ENCODE results near the gene TCP11.

TCP11 gene

GRCh38 chr6:35141007-35141655, at the start of gene TCP11:
TSS of gene TCP11 (minus strand) at chr6:35141339. CDS start at chr6:35140870, 469 bp downstream.
- no peak within 1 kb of the TSS for H3K27ac ChIP-seq (ENCODE audit: low read length)
- H3K27me3 ChIP-seq (ENCODE audit: control insufficient read depth, insufficient read depth, low read length): no peaks in the 10 kb centered on the region; the same call in 1 of the 2 replicates
- no peaks in the 10 kb centered on the region for H3K36me3 ChIP-seq (ENCODE audit: control insufficient read depth, insufficient read depth, low read length)
- H3K4me1 ChIP-seq (ENCODE audit: control insufficient read depth, insufficient read depth, low read length): no peaks in the 10 kb centered on the region; the same call in 1 of the 2 replicates
- no peak for DNase-seq (ENCODE audit: low read depth, low spot score)
- H3K9me3 ChIP-seq (ENCODE audit: control insufficient read depth, insufficient read depth, low read length): no peaks in the 10 kb centered on the region
- H3K4me3 ChIP-seq (ENCODE audit: low read length): no peak within 1 kb of the TSS
- no CpG with 5 or more reads among the region's 69 CpGs for WGBS (ENCODE audit: insufficient coverage, insufficient read length)

- Histone ChIP-seq H3K9me3 (ENCODE audit: control insufficient read depth, insufficient read depth, low read length) (no peaks in the 10 kb centered on the region), H3K4me1 (ENCODE audit: control insufficient read depth, insufficient read depth, low read length) (peaks cover 6% of the 10 kb centered on the region; the same call in 1 of the 2 replicates), H3K27me3 (ENCODE audit: control insufficient read depth, insufficient read depth, low read length) (no peaks in the 10 kb centered on the region; the same call in 1 of the 2 replicates), H3K27ac (ENCODE audit: low read length) (no peak overlapping the region), H3K4me3 (ENCODE audit: low read length) (no peak overlapping the region), H3K36me3 (ENCODE audit: control insufficient read depth, insufficient read depth, low read length) (no peaks in the 10 kb centered on the region; the same call in 1 of the 2 replicates)
- DNase-seq (ENCODE audit: low read depth, low spot score): no peak
These were observed 49.2 kb upstream of the TCP11 start for GRCh38 chr6:35190306-35190705.

GRCh38 chr6:35188886-35189285, 47.7 kb upstream of the TCP11 start:
- H3K9me3 ChIP-seq (ENCODE audit: control insufficient read depth, insufficient read depth, low read length): no peaks in the 10 kb centered on the region
- no peak for DNase-seq (ENCODE audit: low read depth, low spot score)
- WGBS (ENCODE audit: insufficient coverage, insufficient read length): no CpG with 5 or more reads among the region's 3 CpGs

GRCh38 chr6:35186571-35186970, 45.4 kb upstream of the TCP11 start:
- WGBS (ENCODE audit: insufficient coverage, insufficient read length): no CpG with 5 or more reads among the region's 2 CpGs

More at GRCh38 chr6:35188886-35189285, 47.7 kb upstream of the TCP11 start:
- no peak overlapping the region for H3K27ac ChIP-seq (ENCODE audit: low read length)
- no peaks in the 10 kb centered on the region; the same call in 1 of the 2 replicates for H3K27me3 ChIP-seq (ENCODE audit: control insufficient read depth, insufficient read depth, low read length)
- peaks cover 5% of the 10 kb centered on the region; the same call in 1 of the 2 replicates for H3K4me1 ChIP-seq (ENCODE audit: control insufficient read depth, insufficient read depth, low read length)
- H3K4me3 ChIP-seq (ENCODE audit: low read length): no peak overlapping the region
- H3K36me3 ChIP-seq (ENCODE audit: control insufficient read depth, insufficient read depth, low read length): no peaks in the 10 kb centered on the region; the same call in 1 of the 2 replicates

DNA sequence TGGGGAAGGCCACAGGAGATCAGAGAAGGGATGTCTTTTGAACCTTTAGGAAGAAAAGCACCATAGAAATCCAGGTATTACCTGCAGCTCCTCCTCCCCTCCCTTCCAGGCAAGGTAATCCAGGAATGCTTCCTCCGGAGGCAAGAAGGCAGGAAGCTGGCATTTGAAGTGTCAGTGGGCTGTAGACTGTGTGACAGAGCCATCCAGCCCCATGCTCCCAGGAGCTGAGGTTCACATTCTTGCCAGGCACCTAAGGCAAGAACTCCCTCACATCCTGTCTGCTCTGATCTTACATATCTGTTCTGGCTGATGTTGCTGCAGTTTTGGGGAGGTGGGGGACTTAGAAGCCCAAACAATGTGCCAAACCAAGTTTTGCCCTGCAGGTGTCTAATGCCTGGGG, 44.8 kb upstream of the TCP11 start:
- no peaks in the 10 kb centered on the region for H3K9me3 ChIP-seq (ENCODE audit: control insufficient read depth, insufficient read depth, low read length)
- H3K4me1 ChIP-seq (ENCODE audit: control insufficient read depth, insufficient read depth, low read length): peaks cover 6% of the 10 kb centered on the region; the same call in 1 of the 2 replicates
- H3K4me3 ChIP-seq (ENCODE audit: low read length): no peak overlapping the region
- WGBS (ENCODE audit: insufficient coverage, insufficient read length): no CpG with 5 or more reads among the region's 1 CpG
- H3K27ac ChIP-seq (ENCODE audit: low read length): no peak overlapping the region
- H3K36me3 ChIP-seq (ENCODE audit: control insufficient read depth, insufficient read depth, low read length): no peaks in the 10 kb centered on the region
- peaks cover 1% of the 10 kb centered on the region; the same call in 1 of the 2 replicates for H3K27me3 ChIP-seq (ENCODE audit: control insufficient read depth, insufficient read depth, low read length)
- no peak for DNase-seq (ENCODE audit: low read depth, low spot score)

More at GRCh38 chr6:35186571-35186970, 45.4 kb upstream of the TCP11 start:
- H3K36me3 ChIP-seq (ENCODE audit: control insufficient read depth, insufficient read depth, low read length): no peaks in the 10 kb centered on the region; the same call in 1 of the 2 replicates
- peaks cover 1% of the 10 kb centered on the region; the same call in 1 of the 2 replicates for H3K27me3 ChIP-seq (ENCODE audit: control insufficient read depth, insufficient read depth, low read length)
- H3K4me1 ChIP-seq (ENCODE audit: control insufficient read depth, insufficient read depth, low read length): peaks cover 6% of the 10 kb centered on the region; the same call in 1 of the 2 replicates
- H3K4me3 ChIP-seq (ENCODE audit: low read length): no peak overlapping the region
- H3K27ac ChIP-seq (ENCODE audit: low read length): no peak overlapping the region
- DNase-seq (ENCODE audit: low read depth, low spot score): no peak
- no peaks in the 10 kb centered on the region for H3K9me3 ChIP-seq (ENCODE audit: control insufficient read depth, insufficient read depth, low read length)

DNA sequence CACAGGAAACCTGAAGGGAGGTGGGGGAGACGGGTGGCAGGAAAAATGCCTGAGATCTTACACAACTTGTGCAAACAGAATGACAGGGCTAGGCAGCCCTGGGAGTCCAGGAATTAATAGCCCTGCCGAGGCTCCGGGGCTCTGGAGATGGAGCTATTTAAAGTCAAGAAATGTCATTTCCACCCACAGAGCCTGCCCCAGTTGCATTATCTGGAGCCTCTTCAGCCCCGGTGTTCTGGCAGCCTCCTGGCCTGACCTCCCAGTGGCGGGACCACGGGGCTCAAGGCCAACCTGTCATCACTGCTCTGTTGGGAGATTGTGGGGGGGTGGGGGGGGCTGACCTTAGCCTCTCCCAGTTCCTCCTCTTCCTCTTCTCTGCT, 44.2 kb upstream of the TCP11 start:
- Histone ChIP-seq H3K4me3 (ENCODE audit: low read length) (no peak overlapping the region), H3K27ac (ENCODE audit: low read length) (no peak overlapping the region), H3K9me3 (ENCODE audit: control insufficient read depth, insufficient read depth, low read length) (no peaks in the 10 kb centered on the region), H3K36me3 (ENCODE audit: control insufficient read depth, insufficient read depth, low read length) (no peaks in the 10 kb centered on the region), H3K4me1 (ENCODE audit: control insufficient read depth, insufficient read depth, low read length) (peaks cover 6% of the 10 kb centered on the region; the same call in 1 of the 2 replicates), H3K27me3 (ENCODE audit: control insufficient read depth, insufficient read depth, low read length) (peaks cover 1% of the 10 kb centered on the region; the same call in 1 of the 2 replicates)
- DNase-seq (ENCODE audit: low read depth, low spot score): no peak
- no CpG with 5 or more reads among the region's 6 CpGs for WGBS (ENCODE audit: insufficient coverage, insufficient read length)

DNA sequence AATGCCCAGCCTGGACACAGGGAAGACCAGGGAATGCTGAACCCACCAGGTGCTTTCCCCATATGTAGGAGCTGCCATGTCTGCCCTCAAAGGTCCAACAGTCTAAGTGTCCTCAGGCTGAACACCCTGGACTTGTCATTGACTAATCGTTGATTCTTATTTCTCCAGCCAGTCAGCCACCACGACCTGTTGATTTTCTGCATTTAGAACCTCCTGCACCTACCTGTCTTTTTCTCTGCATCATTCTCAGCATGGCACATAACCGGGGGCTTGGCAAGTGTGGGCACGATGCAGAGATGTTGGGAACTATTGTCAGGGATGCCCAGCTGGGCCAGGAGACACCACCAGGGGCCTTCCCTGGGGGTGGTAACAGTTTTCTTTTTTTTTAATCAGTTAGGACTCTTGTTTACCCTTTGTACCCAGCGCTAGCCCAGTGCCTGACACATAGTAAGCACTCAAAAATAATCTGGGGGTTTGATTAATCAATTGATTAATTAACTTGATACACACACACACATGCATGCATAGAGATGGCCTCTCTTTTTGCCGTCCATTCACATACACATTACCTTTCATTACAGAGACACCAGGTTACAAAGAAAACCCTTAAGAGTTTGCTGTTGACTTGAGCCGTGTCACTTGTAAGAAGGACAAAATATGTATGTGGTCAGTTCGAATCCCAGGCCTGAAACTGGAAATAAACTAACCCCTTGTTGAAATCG, 43.6 kb upstream of the TCP11 start:
- no peak overlapping the region for H3K27ac ChIP-seq (ENCODE audit: low read length)
- peaks cover 1% of the 10 kb centered on the region; the same call in 1 of the 2 replicates for H3K27me3 ChIP-seq (ENCODE audit: control insufficient read depth, insufficient read depth, low read length)
- WGBS (ENCODE audit: insufficient coverage, insufficient read length): no CpG with 5 or more reads among the region's 9 CpGs
- no peak overlapping the region for H3K4me3 ChIP-seq (ENCODE audit: low read length)
- H3K9me3 ChIP-seq (ENCODE audit: control insufficient read depth, insufficient read depth, low read length): no peaks in the 10 kb centered on the region
- H3K4me1 ChIP-seq (ENCODE audit: control insufficient read depth, insufficient read depth, low read length): peaks cover 6% of the 10 kb centered on the region; the same call in 1 of the 2 replicates
- no peak for DNase-seq (ENCODE audit: low read depth, low spot score)
- no peaks in the 10 kb centered on the region for H3K36me3 ChIP-seq (ENCODE audit: control insufficient read depth, insufficient read depth, low read length)

DNA sequence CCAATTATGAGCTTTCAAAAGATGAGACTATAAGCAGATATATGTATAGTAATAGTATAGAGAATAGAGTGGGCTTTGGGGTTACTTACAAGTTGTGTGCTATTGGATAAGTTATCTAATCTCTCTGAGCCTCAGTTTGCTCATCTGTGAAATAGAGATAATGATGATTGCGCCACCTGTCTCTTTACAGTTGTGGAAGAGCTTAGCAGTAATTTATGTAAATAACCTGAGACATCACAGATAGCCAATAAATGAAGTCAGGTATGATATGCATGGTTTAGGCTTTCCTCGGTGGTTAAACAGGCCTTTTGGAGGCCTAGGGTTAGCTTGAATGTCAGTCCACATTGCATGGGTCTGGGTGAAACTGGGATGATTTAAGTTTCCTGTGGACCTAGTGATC, 42.8 kb upstream of the TCP11 start:
- Histone ChIP-seq H3K4me1 (ENCODE audit: control insufficient read depth, insufficient read depth, low read length) (peaks cover 6% of the 10 kb centered on the region; the same call in 1 of the 2 replicates), H3K36me3 (ENCODE audit: control insufficient read depth, insufficient read depth, low read length) (no peaks in the 10 kb centered on the region), H3K27ac (ENCODE audit: low read length) (no peak overlapping the region), H3K4me3 (ENCODE audit: low read length) (no peak overlapping the region), H3K9me3 (ENCODE audit: control insufficient read depth, insufficient read depth, low read length) (no peaks in the 10 kb centered on the region), H3K27me3 (ENCODE audit: control insufficient read depth, insufficient read depth, low read length) (peaks cover 1% of the 10 kb centered on the region; the same call in 1 of the 2 replicates)
- WGBS (ENCODE audit: insufficient coverage, insufficient read length): no CpG with 5 or more reads among the region's 2 CpGs
- no peak for DNase-seq (ENCODE audit: low read depth, low spot score)

DNA sequence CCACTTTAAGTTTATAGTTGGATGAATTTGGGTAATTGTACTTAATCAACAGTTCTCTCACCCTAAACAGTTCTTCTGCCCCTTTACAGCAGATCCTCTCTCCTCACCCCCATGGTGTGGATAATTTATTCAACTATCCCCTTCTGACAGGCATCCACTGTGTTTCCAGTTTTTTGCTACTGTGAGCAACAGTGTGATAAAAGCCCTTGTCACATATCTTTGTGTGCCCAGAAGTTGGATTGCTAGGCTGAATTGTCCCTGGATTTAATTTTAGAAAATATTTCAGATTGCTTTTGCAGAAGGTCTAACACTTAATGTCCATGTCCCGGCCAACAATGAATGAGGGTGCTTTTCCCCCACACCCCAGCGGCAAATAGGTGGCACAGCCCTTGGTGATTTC, 42.1 kb upstream of the TCP11 start:
- Histone ChIP-seq H3K27ac (ENCODE audit: low read length) (no peak overlapping the region), H3K4me3 (ENCODE audit: low read length) (no peak overlapping the region)

GRCh38 chr6:35181933-35182612, 40.9 kb upstream of the TCP11 start:
- H3K36me3 ChIP-seq (ENCODE audit: control insufficient read depth, insufficient read depth, low read length): no peaks in the 10 kb centered on the region
- H3K4me3 ChIP-seq (ENCODE audit: low read length): no peak overlapping the region
- no peak for DNase-seq (ENCODE audit: low read depth, low spot score)
- H3K9me3 ChIP-seq (ENCODE audit: control insufficient read depth, insufficient read depth, low read length): no peaks in the 10 kb centered on the region
- no CpG with 5 or more reads among the region's 55 CpGs for WGBS (ENCODE audit: insufficient coverage, insufficient read length)
- H3K27me3 ChIP-seq (ENCODE audit: control insufficient read depth, insufficient read depth, low read length): peaks cover 1% of the 10 kb centered on the region; the same call in 1 of the 2 replicates
- H3K4me1 ChIP-seq (ENCODE audit: control insufficient read depth, insufficient read depth, low read length): peaks cover 6% of the 10 kb centered on the region; the same call in 1 of the 2 replicates
- H3K27ac ChIP-seq (ENCODE audit: low read length): no peak overlapping the region

More for the DNA sequence above, 42.1 kb upstream of the TCP11 start:
- Histone ChIP-seq H3K4me1 (ENCODE audit: control insufficient read depth, insufficient read depth, low read length) (peaks cover 6% of the 10 kb centered on the region; the same call in 1 of the 2 replicates), H3K36me3 (ENCODE audit: control insufficient read depth, insufficient read depth, low read length) (no peaks in the 10 kb centered on the region), H3K27me3 (ENCODE audit: control insufficient read depth, insufficient read depth, low read length) (peaks cover 1% of the 10 kb centered on the region; the same call in 1 of the 2 replicates), H3K9me3 (ENCODE audit: control insufficient read depth, insufficient read depth, low read length) (no peaks in the 10 kb centered on the region)
- DNase-seq (ENCODE audit: low read depth, low spot score): no peak
- WGBS (ENCODE audit: insufficient coverage, insufficient read length): no CpG with 5 or more reads among the region's 2 CpGs

Measured in iPS DF 6.9 (cell line).